Cerebellar cortex (tissue), 1 donor: ENCODE data around the gene PTPRN2.
"Not testable (repeated sequence)": the region's sequence is repeated elsewhere in the genome, so short reads cannot be mapped to it uniquely, and the experiment has no call there.

Experiments
- DNase-seq: peaks from one replicate; pipeline ENCODE4 v3.0.0-alpha.2; 2015; ENCODE audit warnings: low spot score

PTPRN2 gene

GRCh38 chr7:157725312-157725711, 862.3 kb downstream of the PTPRN2 start:
- DNase-seq: not testable (repeated sequence)

GRCh38 chr7:157723205-157723604, 864.4 kb downstream of the PTPRN2 start:
- no peak for DNase-seq

DNA sequence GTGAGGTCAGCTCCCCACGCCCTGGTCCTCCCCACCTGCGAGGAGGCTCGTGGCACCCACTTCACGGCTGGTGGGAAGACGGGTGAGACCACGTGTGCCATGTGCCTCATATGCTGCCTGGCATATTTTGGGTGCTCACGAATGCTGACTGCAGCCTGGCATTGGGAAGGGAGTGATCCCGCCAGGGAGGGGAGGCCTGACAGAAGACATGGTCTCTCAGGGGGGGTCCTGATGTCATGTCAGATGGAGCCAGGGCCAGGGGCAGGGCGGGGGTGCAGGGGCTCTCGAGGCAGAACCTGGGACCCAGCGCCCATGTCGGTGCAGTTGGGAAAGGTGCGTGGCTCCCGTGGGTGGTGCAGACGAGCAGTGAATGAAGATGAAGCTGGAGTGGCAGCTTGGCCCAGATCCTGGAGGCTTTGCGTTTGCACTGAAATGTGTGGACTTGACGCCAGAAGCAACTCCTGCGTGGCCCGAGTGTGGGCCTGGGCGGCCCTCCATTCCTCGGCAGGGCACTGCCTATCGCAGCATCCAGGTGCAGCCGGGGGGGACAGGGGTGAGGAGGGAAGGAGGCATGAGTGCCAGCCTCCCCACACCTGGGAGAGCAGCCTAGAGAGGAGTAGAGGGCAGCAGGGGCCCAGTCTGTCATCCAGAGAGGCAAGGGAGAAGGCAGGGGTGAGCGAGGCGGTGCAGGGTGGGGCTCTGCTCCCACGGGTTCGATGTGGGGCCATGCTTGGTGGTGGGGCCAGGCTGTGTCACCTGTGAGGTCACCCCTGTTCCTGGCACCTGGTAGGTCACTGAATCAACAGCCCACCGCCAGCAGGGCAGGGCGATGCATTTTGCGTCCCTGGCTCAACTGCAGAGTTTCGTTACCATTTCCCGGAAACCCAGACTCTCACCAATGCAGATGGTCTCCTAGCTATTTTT, 865.2 kb downstream of the PTPRN2 start:
- no peak for DNase-seq

DNA sequence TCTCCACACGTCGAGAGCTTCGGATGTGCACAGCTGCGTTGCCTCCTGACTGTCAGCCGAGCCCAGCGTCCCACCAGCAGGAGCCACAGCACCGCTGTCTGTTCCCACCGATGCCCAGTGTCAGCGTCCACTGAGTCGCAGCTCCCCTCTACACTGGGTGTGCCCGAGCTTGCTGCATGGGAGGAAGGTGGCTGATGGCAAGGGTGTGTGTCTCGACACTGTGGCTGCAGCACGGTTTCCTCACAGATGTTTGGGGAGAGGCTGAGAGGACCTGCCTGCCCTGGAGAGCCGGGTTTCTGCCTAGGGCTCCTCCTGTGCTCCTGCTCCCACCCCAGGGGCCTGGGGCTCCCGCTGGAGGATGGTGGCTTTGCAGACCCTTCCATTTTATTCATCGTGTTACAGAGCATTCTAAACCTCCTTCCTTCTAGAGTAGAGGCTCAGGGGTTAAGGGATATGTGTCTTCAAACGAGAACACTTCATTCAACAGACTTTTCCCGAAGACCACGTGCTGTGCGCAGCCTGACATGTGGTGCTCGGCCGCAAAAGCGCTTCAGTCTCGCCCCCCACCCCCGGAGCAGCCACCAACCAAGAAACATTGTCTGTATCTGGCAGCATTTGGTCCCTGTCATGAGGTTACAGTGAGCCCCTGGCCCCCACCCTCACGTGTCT, 866.0 kb downstream of the PTPRN2 start:
- DNase-seq: no peak

DNA sequence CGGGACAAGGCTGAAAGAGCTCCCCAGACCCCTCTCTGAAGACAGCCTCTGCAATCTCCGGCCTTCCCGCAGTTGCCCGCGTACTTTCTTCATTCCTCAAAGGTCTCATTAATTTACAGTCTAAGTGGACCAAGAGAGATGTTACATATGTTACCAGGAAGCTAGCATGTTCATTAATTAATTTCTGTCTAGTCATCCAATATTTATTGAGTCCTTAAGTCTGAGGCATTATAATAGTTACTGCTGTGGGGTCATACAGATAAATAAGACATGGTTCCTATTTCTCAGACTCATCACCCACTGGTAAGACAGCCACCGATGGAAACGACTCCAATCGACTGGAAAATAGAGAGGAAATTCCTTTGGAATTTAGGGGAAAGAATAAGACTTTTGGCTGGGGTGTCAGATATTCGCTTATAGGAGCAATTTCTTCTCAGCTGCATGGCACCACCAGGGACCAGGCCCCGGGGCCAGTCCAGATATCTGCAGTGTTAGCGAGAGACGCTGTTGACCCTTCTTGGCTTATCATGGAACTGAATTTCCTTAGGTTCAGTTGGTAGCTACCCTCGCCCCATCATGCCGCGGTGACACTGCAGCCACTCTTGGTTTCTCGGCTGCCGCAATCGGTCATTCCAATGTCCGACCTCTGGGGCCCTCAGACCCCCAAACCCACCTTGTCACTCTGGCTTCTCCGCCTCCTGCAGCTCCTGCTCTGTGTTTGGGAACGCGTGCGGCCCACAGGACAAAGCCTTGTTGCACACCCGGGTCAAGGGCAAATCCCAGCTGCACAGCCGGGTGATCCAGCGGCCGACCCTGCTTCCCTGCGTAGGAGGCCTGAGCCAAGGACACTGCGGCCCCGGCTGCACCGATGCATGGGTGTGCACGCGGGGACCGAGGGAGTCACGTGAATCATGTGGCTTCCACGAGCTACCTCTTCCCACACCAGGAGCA, 867.6 kb downstream of the PTPRN2 start:
- no peak for DNase-seq

DNA sequence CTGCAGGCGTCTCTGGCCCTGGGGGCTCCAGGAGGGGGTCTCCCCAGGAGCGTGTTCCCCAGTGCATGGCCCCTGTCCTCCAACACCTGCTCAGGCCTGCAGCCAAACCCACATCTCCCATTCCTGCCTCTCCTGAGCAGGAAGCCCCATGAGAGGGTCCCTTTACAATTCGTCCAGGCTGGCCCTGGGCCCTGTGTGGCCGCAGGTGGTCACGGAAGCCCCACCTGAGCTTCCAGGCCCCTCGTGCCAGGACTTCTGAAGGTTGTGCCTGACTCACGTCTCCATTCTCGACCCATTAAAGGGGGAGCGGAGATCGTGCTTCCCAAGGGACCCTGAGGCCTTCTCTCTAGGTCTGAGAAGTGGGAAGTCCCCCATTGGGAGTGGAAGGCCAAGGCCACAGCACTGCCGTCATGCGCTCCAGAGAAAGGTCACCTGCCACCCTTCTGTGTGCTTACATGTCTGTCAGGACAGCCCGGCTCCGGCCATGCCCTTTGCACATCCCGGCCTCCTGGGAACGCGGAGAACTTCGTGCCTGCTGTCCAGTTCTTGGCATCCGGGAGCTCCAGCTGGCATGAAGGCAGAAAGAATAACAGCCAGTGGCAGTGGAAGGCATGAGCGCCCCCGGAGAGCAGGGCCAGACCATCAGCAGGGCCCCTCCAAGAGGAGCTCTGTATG, 868.5 kb downstream of the PTPRN2 start:
- DNase-seq: no peak

- DNase-seq: no peak
Observed at GRCh38 chr7:157718303-157719007, 869.2 kb downstream of the PTPRN2 start.

GRCh38 chr7:157717211-157718174, 870.1 kb downstream of the PTPRN2 start:
- DNase-seq: no peak

- no peak for DNase-seq
Observed at GRCh38 chr7:157715938-157716280, 871.7 kb downstream of the PTPRN2 start.

DNA sequence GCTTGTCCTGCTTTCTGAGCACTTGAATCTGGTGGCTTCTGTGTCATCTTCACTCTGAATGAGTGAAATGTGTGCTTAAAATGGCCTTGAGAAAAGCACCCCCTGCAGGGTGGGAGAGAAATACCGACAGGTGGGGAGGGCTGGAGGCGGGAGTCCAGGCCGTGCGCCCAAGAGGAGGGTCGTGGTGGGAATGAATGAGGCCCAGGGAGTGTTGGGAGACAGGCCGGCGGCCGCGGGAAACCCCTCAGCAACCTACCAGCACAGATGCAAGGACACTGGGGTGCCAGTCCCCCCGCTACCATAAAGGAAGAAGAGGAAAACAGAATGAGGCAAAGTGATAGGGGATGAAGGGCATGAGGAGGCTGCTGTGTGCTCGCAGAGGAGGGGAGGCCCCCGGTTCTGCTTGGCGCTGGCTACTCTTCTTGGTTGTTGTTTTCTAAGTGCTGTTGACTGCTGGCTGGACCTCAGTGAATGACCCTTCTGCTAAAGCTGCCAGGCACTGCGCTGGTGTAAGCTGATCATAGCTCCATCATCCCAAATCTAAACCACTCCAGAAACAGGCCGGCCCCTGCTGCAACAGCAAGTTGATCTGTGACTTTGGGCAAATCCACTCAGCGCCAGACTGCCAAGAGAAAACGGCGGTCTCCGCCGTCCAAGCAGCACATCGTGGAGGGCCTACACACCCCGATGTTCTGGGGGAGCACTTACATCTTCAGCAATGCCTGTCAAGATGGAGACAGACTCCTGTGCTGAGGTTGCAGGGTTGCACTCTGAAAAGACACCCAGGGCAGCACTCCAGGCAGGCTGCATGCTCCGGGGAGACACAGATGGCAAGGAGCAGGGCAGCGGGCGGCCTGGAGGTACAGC, 872.3 kb downstream of the PTPRN2 start:
- no peak for DNase-seq

DNA sequence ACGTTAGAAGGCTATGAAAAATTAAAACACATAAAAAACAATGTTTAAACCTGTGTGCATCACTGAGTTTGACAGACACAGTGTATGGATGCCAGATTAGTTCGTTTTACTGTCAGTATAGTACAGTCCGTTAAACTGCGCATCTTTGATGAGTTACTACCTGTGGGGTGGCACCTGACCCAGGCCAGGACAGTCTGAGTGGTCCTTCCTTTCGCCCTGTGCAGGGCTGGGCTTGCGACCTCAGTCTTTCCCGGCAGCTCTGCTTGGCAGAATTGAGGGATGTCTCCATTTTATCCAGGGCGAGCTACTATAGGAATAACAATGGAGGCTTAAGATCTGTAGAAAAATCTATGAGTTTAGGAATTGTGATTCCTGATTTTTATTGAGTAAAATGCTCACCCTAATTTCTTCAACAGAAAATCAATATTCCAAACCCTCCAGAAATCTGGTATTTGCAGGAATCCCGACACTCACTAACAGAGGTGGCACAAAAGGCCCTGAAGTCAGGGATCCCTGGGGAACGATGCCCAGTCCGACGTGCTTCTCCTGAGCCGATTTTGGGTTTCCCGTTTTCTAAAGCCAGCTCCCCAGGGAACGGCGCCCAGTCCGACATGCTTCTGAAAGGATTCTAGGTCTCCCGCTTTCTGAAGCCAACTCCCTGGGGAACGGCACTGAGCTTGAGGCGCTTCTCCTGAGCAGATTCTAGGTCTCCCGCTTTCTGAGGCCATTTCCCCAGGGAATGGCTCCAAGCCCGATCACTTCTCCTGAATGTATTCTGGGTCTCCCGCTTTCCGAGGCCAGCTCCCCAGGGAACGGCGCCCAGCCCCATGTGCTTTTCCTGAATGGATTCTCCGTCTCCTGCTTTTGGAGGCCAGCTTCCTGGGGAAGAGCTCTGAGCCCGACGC, 873.2 kb downstream of the PTPRN2 start:
- no peak for DNase-seq

- DNase-seq: no peak
Observed at GRCh38 chr7:157713591-157713990, 874.0 kb downstream of the PTPRN2 start.

DNA sequence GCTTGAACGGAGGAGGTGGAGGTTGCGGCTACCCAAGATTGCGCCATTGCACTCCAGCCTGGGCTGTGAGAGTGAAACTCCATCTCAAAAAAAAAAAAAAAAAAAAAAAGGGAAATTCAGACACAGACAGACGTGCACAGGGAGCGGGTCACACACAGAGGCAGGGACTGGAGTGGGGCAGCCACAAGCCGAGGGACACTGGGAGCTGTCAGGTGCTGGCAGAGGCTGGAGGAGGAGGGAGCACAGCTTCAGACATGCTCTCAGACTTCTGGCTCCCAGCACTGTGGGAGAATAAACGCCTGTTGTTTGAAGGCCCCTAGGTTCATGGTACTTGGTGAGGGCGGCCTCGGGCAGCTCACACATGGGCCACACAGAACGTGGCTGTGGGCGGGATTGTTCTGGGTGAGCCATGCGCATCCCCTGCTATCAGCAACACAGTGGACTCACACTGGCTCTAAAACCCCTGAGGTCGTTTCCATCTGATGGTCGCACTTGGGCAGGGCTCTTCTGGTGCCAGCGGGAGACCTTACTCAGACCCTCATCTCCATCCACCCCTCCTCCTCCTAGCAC, 874.9 kb downstream of the PTPRN2 start:
- DNase-seq: no peak

GRCh38 chr7:157711353-157711888, 876.2 kb downstream of the PTPRN2 start:
- no peak for DNase-seq

DNA sequence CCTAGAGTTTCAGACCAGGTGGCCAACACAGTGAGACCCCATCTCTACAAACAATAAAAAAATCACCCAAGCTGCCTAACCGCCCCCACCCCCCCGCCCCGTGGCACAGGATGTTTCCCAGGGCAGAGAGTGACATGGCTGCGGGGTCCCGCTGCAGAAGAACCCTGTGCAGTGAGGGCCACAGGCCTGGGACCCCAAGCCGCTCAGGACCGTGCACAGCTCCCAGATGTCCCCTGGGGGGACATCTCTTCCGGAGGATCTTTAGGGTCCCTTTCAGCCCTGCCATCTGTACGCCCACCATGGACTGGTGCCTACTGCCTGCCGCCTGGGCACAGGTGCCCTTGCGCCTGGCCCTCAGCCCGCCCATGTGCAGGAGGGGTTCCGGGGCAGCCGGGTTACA, 877.2 kb downstream of the PTPRN2 start:
- no peak for DNase-seq

GRCh38 chr7:157709531-157710251, 877.9 kb downstream of the PTPRN2 start:
- DNase-seq: no peak

DNA sequence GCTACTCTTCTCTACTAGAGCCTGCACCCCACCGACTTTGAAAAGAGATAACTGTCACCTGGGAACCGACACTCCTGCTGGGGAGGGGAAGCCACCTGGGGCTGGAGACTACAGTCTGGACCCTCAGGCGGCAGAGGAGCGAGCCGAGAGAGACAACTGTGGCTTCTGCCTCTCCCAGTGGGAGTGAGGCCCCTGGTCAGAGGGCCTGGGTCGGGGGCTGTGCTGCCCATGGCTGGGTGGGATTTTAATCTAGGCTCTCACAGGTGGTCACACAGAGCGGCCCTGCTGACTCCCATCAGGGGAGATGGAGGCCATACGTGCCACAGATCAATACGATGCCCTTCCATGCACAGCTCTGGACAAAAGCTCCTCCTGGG, 878.7 kb downstream of the PTPRN2 start:
- DNase-seq: no peak
